ENCODE measurements around the gene VAT1. TPM values are rescaled to one million over a fixed set of nuclear protein-coding genes. Genes with fewer than 3 reads are reported as not detected.

VAT1 gene
- total and polyA plus RNA-seq, 12 donors, result 48.5 to 99.2 (median 66.0) TPM

GRCh38 chr17:43051969-43052368, 29.8 kb upstream of the VAT1 start:
- TF ChIP-seq, protein P1, sequence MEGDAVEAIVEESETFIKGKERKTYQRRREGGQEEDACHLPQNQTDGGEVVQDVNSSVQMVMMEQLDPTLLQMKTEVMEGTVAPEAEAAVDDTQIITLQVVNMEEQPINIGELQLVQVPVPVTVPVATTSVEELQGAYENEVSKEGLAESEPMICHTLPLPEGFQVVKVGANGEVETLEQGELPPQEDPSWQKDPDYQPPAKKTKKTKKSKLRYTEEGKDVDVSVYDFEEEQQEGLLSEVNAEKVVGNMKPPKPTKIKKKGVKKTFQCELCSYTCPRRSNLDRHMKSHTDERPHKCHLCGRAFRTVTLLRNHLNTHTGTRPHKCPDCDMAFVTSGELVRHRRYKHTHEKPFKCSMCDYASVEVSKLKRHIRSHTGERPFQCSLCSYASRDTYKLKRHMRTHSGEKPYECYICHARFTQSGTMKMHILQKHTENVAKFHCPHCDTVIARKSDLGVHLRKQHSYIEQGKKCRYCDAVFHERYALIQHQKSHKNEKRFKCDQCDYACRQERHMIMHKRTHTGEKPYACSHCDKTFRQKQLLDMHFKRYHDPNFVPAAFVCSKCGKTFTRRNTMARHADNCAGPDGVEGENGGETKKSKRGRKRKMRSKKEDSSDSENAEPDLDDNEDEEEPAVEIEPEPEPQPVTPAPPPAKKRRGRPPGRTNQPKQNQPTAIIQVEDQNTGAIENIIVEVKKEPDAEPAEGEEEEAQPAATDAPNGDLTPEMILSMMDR (IDR thresholded peaks at IDR 0.05), result no peak
- DNase-seq (no peak), ATAC-seq (no peak)
- Histone ChIP-seq H3K9me3 (no peaks in the 10 kb centered on the region), H3K4me3 (no peak overlapping the region), H3K27ac (no peak overlapping the region), H3K27me3 (no peaks in the 10 kb centered on the region), H3K36me3 (peaks cover 0 to 57% (median 0%) of the 10 kb centered on the region in 9 donors), H3K4me1 (no peaks in the 10 kb centered on the region)
- WGBS, 2 donors, result 96 to 100% methylated on average over 1 of the region's 1 CpG
- intact Hi-C loops (cut with DNase I), result no loop called here

DNA sequence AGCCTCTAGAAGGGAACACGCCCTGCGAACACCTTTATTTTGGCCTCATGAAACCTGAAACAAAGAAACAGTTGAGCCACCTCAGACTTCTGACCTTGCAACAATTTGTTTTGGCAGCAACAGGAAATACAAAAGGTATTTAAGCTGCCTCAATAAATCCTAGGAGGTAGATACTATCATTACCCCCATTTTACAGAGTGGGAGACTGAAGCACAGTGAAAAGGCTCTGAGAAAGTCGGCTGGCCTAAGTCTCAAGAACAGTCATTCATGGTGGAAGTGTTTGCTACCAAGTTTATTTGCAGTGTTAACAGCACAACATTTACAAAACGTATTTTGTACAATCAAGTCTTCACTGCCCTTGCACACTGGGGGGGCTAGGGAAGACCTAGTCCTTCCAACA, 21.8 kb upstream of the VAT1 start:
- no peak for DNase-seq
- WGBS, 2 donors, result 93 to 95% methylated on average over 4 of the region's 4 CpGs
- no peaks in the 10 kb centered on the region for H3K9me3 ChIP-seq
- H3K27ac ChIP-seq, result no peak overlapping the region
- H3K4me3 ChIP-seq, result no peak overlapping the region
- ATAC-seq, result no peak
- H3K36me3 ChIP-seq, result peaks cover 0 to 19% (median 0%) of the 10 kb centered on the region in 9 donors
- intact Hi-C loops (cut with DNase I), result no loop called here
- no peaks in the 10 kb centered on the region for H3K4me1 ChIP-seq
- H3K27me3 ChIP-seq, result no peaks in the 10 kb centered on the region
- TF ChIP-seq, protein P1 (IDR thresholded peaks at IDR 0.05), result no peak

- H3K4me1 ChIP-seq, result no peaks in the 10 kb centered on the region
- no peak overlapping the region for H3K27ac ChIP-seq
- no peaks in the 10 kb centered on the region for H3K27me3 ChIP-seq
- intact Hi-C loops (cut with DNase I), result no loop called here
- peaks cover 0 to 16% (median 0%) of the 10 kb centered on the region in 9 donors for H3K36me3 ChIP-seq
- no peak for ATAC-seq
- TF ChIP-seq, protein P1 (IDR thresholded peaks at IDR 0.05), result no peak
- DNase-seq, result no peak
- H3K4me3 ChIP-seq, result no peak overlapping the region
- H3K9me3 ChIP-seq, result no peaks in the 10 kb centered on the region
Observed at GRCh38 chr17:43043307-43043706, 21.1 kb upstream of the VAT1 start.

- ATAC-seq (no peak), DNase-seq (no peak)
- peaks cover 0 to 13% (median 0%) of the 10 kb centered on the region in 9 donors for H3K36me3 ChIP-seq
- TF ChIP-seq, protein P1 (IDR thresholded peaks at IDR 0.05), result no peak
- intact Hi-C loops (cut with DNase I), result no loop called here
- H3K4me1 ChIP-seq, result no peaks in the 10 kb centered on the region
- H3K27me3 ChIP-seq, result no peaks in the 10 kb centered on the region
- H3K27ac ChIP-seq, result no peak overlapping the region
- 70 to 72% methylated on average over 5 of the region's 5 CpGs for WGBS, 2 donors
- H3K9me3 ChIP-seq, result no peaks in the 10 kb centered on the region
- no peak overlapping the region for H3K4me3 ChIP-seq
Observed at GRCh38 chr17:43042025-43042628, 19.9 kb upstream of the VAT1 start.
